Fibroblast of villous mesenchyme (primary cell): ENCODE results near the gene KIT. TPM values are rescaled to one million over a fixed set of nuclear protein-coding genes. Genes with fewer than 3 reads are reported as not detected.

Source experiments
- DNase-seq: peaks from one replicate; pipeline ENCODE4 v3.0.0-alpha.2; 2010; ENCODE audit warnings: low read depth
- H3K4me3 ChIP-seq: 2 replicates; pipeline ENCODE4 v1.5.1; 2011; ENCODE audit warnings: low read depth, mild to moderate bottlenecking, low read length
- total RNA-seq: library from RNA; depleted of rRNA; stranded (reverse); fragments of >200 nt; gene quantifications from 2 replicates; pipeline ENCODE4 v1.2.3, GENCODE V29; 2012
- TF ChIP-seq, protein P1 (sequence below): IDR thresholded peaks from 2 replicates; pipeline ENCODE4 v1.5.1; 2012; ENCODE audit warnings: low read depth, mild to moderate bottlenecking, low read length; ENCODE audit not compliant: insufficient read depth

Gene KIT
- total RNA-seq, 1 donor: 2.2 TPM

DNA sequence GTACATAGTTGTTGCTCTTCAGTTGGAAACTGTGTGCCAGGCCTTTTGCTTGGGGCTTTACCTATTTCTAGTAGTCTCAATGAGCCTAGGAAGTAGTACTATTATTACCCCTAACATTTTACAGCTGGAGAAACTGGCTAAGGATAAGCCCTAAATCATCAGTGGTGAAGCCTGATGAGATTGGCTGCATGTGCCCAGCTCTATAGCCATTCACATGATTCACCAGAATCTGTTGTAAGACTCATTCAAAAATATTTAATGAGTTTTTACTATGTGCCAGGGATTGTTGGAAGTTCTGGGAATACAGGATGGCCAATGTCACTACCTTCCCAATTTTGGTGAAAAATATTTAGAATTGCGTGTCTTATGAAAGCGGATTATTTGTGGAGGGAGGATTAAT, 2.8 kb downstream of the KIT start:
- DNase-seq: no peak
- TF ChIP-seq, protein P1, sequence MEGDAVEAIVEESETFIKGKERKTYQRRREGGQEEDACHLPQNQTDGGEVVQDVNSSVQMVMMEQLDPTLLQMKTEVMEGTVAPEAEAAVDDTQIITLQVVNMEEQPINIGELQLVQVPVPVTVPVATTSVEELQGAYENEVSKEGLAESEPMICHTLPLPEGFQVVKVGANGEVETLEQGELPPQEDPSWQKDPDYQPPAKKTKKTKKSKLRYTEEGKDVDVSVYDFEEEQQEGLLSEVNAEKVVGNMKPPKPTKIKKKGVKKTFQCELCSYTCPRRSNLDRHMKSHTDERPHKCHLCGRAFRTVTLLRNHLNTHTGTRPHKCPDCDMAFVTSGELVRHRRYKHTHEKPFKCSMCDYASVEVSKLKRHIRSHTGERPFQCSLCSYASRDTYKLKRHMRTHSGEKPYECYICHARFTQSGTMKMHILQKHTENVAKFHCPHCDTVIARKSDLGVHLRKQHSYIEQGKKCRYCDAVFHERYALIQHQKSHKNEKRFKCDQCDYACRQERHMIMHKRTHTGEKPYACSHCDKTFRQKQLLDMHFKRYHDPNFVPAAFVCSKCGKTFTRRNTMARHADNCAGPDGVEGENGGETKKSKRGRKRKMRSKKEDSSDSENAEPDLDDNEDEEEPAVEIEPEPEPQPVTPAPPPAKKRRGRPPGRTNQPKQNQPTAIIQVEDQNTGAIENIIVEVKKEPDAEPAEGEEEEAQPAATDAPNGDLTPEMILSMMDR: no peak
- H3K4me3 ChIP-seq: no peak overlapping the region

DNA sequence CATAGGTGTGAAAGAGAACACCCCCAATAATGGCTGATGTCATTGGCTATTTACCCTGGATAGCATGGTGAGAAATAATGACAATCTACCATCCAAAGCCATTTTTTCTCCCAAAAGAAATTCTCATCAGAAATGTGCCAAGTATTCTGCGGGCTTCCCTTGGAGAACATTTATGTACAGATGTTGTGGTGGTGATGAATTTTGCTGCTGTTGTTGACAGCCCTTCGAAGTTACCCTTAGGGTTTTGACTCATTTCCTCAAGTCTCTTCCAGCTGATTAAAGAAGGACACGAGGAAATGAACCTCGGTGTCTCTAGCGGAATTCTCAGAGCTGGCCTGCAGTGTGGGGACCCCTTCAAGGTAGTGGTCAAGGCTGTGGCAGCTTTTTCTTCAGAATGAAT, 3.4 kb downstream of the KIT start:
- TF ChIP-seq, protein P1: no peak
- no peak overlapping the region for H3K4me3 ChIP-seq
- peak; percentile 36 for DNase-seq

DNA sequence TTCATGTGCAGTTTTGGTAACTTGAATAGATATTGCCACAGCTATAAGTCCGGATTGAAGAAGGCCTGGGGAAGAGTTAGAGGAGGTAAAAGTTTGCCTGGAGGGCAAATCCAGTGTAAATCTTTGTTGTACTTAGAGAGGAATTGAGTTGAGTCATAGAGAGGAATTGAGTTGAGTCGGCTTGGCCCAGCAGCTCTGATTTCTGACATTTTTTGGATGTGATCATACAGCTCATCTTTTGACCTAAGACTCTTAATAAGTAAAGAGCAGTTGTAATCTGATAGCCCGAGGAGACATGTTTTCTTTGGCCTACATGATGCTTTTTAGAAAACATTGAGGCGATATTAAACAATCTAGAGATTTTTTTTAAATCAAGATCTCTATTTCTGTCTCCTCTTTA, 3.9 kb downstream of the KIT start:
- TF ChIP-seq, protein P1: no peak
- DNase-seq: peak; percentile 82
- H3K4me3 ChIP-seq: no peak overlapping the region

DNA sequence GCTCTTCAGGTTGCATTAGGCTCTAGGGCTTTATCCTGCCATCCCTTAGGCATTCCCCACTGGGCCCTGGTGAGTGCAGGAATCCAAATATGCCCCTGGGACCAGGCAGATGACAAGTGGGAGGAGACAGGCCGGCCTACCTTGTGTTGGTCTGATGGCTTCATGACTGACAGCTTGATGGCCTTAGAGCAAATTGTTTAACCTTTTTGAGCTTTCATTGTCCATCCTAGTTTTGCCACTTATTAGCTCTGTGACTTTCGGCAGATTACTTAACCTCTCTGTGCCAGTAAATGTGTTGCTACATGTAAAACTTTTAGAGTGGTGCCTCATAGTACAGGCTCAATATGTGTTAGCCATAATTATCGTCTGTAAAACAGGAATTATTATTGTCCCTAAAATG, 4.4 kb downstream of the KIT start:
- no peak for DNase-seq
- TF ChIP-seq, protein P1: no peak
- H3K4me3 ChIP-seq: no peak overlapping the region

DNA sequence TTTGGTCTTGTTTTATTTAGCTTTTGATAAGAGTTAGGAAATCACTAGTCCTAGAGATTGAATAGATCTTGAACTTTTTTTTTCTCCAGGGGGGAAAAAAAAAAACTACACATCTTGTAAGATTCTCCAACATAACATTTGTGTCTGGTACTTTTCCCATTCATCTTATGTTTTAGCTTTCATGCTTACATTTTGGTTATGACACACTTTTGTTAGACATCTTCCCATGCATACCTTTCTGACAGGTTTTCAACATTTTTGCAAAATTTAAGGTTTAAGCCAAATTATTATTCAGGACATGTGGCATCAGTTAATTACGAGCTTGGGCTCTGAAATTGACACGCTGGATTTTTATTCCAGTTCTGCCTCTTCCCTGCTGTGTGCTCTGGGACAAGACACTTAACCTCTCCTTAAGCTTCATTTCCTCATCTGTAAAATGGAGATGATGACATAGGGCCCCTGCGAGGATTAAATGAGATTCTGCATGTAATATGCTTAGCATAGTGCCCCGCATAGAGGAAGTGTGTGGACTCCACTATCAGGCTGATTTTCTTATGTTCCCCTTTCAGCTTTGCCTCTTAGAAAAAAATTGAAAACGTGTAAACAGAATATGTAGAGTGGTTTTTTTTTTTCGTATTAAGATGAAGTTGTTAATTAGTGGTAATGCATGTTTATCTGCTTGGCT, 5.3 kb downstream of the KIT start:
- H3K4me3 ChIP-seq: no peak overlapping the region
- DNase-seq: no peak
- TF ChIP-seq, protein P1: no peak

DNA sequence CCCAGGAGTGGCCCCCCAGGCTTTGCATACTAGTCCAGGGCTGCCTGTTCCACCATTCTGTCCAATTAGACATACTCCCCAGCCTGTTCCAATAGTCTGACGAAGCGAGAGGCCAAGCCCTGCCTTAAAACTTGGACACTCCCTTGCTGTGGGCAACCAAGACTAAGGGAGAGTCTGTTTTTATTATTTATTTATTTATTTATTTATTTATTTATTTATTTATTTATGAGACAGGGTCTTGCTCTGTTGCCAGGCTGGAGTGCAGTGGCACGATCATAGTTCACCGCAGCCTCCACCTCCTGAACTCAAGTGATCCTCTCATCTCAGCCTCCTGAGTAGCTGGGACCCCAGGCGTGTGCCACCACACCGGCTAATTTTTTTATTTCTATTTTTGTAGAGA, 6.6 kb downstream of the KIT start:
- H3K4me3 ChIP-seq: no peak overlapping the region
- no peak for DNase-seq
- TF ChIP-seq, protein P1: no peak
